IPS-20b (cell line): Measurements from ENCODE around the gene UBE2U.
A peak's percentile ranks its signal among the peaks of the same experiment; 100 is the strongest.
"Not testable (repeated sequence)": the region's sequence is repeated elsewhere in the genome, so short reads cannot be mapped to it uniquely, and the experiment has no call there.

Source experiments
- H3K27ac ChIP-seq: one replicate; pipeline ENCODE4 v1.5.1; 2013; ENCODE audit warnings: low read length
- H3K27me3 ChIP-seq: 2 replicates; pipeline ENCODE4 v1.6.1; 2013; ENCODE audit warnings: mild to moderate bottlenecking, low read length, inconsistent platforms; ENCODE audit not compliant: insufficient read depth
- H3K36me3 ChIP-seq: 2 replicates; pipeline ENCODE4 v1.6.1; 2013; ENCODE audit warnings: low read depth, mild to moderate bottlenecking, inconsistent platforms, low read length, moderate library complexity; ENCODE audit not compliant: insufficient read depth
- H3K4me1 ChIP-seq: 2 replicates; pipeline ENCODE4 v1.6.1; 2013; ENCODE audit warnings: mild to moderate bottlenecking, control low read depth, inconsistent platforms, low read length, moderate library complexity; ENCODE audit not compliant: insufficient read depth
- H3K4me3 ChIP-seq: 2 replicates; pipeline ENCODE4 v1.5.1; 2013; ENCODE audit warnings: mild to moderate bottlenecking, low read length, inconsistent platforms
- H3K9ac ChIP-seq: 2 replicates; pipeline ENCODE4 v1.6.1; 2013; ENCODE audit warnings: low read depth, mild to moderate bottlenecking, inconsistent platforms, low read length, moderate library complexity
- H3K9me3 ChIP-seq: 2 replicates; pipeline ENCODE4 v1.6.1; 2013; ENCODE audit warnings: mild to moderate bottlenecking, low read depth, low read length, inconsistent platforms; ENCODE audit not compliant: insufficient read depth

The UBE2U gene

GRCh38 chr1:64241069-64241468 lies 37.6 kb downstream of the UBE2U start:
- Histone ChIP-seq H3K9me3 (no peaks in the 10 kb centered on the region), H3K27ac (no peak overlapping the region), H3K27me3 (no peaks in the 10 kb centered on the region), H3K9ac (no peak overlapping the region), H3K4me1 (peaks cover 28% of the 10 kb centered on the region), H3K4me3 (no peak overlapping the region), H3K36me3 (no peaks in the 10 kb centered on the region)

DNA sequence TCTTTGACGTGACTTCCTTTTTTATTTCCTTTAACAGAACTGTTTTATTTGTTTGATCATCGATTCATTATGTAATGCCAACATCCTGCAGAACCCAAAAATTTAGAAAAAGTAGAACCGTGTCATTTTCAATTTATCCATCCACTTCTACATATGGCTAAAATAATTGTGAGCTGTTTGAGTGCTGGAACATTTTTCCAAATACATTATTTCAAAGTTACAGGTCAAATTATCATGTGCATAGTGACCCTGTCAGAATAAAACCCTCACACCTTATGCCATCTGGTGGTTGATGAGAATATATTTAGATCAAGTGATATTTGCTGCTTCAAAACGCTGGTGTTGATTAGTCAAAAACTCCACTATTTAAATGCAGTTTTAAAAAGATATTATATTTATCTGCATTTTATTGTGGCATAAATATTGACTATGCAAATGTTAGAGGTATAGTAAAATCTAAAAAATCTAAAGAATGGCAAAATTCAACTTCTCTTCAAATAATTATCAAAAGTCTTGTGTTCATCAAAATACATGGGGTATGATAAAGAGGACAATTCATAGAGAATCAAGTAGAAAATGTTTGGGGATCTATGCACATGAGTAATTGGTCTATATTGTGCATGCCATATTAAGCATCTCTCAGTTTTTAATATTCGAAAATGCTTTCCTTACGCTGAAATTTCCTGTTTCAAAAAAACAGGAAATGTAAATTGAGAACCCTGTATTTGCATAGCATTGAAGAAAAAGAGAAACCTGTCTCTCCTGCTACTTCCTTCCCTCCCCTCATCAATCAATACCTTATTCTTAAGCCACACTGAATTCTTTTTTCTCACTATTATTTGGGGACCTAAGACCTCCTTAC lies 39.7 kb downstream of the UBE2U start:
- Histone ChIP-seq H3K27me3 (no peaks in the 10 kb centered on the region), H3K36me3 (no peaks in the 10 kb centered on the region), H3K9ac (peak overlapping the region; percentile 12; the same call in 1 of the 2 replicates), H3K4me1 (peaks cover 30% of the 10 kb centered on the region), H3K27ac (peak overlapping the region; percentile 46), H3K4me3 (peak overlapping the region; percentile 10; the same call in 1 of the 2 replicates), H3K9me3 (no peaks in the 10 kb centered on the region)

DNA sequence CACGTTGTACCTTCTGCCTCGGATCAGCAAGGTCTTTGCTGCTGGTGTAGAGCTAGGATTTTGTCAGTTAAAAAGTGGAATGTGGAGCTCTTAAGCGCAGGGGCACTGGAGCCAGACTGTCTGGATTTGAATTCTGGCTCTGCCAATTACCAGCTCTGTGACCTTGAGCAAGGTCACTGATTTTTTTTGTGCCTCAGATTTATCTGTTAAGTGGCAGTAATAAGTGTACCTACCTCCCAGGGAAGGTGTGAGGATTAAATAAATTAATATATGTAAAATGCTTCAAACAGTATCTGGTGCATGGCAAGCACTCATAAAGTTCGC lies 40.3 kb downstream of the UBE2U start:
- Histone ChIP-seq H3K4me3 (peak overlapping the region; percentile 10; the same call in 1 of the 2 replicates), H3K4me1 (peaks cover 30% of the 10 kb centered on the region), H3K9ac (peak overlapping the region; percentile 12; the same call in 1 of the 2 replicates)

DNA sequence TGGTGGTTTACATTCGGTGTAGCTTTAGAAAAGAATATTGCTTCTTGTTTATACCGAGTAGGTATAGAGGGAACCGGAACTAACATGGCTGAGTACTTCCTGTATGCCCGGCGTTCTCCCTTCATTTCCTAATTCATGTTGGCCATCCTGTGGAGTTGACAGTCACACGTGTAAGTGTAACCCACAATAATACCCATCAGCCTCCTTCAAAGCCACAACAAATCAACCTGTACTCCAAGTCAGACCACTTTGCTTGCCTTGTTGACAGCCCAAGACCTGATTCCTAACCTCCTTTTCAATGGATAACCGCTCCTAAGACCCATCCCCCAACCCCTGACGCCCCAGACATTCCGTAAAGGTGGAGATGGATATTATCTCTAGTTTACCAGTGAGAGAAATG lies 42.1 kb downstream of the UBE2U start:
- Histone ChIP-seq H3K9ac (peak overlapping the region; percentile 25; the same call in 1 of the 2 replicates), H3K27ac (peak overlapping the region; percentile 34), H3K4me3 (peak overlapping the region; percentile 41; the same call in 1 of the 2 replicates), H3K27me3 (no peaks in the 10 kb centered on the region), H3K36me3 (no peaks in the 10 kb centered on the region), H3K4me1 (peaks cover 30% of the 10 kb centered on the region), H3K9me3 (no peaks in the 10 kb centered on the region)

More for the DNA sequence above, 40.3 kb downstream of the UBE2U start:
- H3K27ac ChIP-seq: peak overlapping the region; percentile 46
- no peaks in the 10 kb centered on the region for H3K27me3 ChIP-seq
- no peaks in the 10 kb centered on the region for H3K9me3 ChIP-seq
- no peaks in the 10 kb centered on the region for H3K36me3 ChIP-seq

- peaks cover 30% of the 10 kb centered on the region for H3K4me1 ChIP-seq
- no peak overlapping the region for H3K4me3 ChIP-seq
- H3K36me3 ChIP-seq: no peaks in the 10 kb centered on the region
- no peak overlapping the region for H3K9ac ChIP-seq
- no peaks in the 10 kb centered on the region for H3K27me3 ChIP-seq
- no peak overlapping the region for H3K27ac ChIP-seq
- no peaks in the 10 kb centered on the region for H3K9me3 ChIP-seq
Measured at GRCh38 chr1:64246294-64246917, 43.0 kb downstream of the UBE2U start.

DNA sequence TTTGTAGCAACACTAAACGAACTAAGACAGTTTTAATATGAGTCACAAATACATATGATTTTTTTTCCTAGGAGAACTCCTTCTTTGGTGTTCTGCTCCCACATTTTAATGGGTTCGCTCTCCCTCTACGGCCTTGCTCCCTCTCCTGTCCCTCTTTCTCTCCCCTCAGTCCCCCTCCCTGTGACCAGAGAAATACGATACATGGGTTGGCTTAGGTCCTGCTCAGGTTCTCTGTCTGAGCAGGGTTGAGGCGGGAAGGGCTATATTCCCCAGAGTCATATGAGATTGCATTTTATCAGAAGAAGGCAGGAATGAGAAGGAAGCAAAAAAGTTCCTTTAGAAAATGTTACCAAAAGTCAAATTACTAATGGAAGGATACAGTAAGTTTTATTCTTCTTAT lies 44.6 kb downstream of the UBE2U start:
- H3K9ac ChIP-seq: no peak overlapping the region
- H3K9me3 ChIP-seq: no peaks in the 10 kb centered on the region
- H3K4me1 ChIP-seq: peaks cover 30% of the 10 kb centered on the region
- H3K27me3 ChIP-seq: no peaks in the 10 kb centered on the region
- H3K4me3 ChIP-seq: no peak overlapping the region
- H3K27ac ChIP-seq: no peak overlapping the region
- no peaks in the 10 kb centered on the region for H3K36me3 ChIP-seq

DNA sequence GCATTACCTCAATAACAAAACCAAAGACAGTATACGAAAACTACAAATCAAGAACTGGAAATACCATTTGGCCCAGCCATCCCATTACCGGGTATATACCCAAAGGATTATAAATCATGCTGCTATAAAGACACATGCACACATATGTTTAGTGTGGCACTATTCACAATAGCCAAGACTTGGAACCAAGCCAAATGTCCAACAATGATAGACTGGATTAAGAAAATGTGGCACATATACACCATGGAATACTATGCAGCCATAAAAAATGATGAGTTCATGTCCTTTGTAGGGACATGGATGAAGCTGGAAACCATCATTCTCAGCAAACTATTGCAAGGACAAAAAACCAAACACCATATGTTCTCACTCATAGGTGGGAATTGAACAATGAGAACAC lies 47.0 kb downstream of the UBE2U start:
- not testable (repeated sequence) for H3K27me3 ChIP-seq, H3K27ac ChIP-seq, H3K9me3 ChIP-seq, H3K4me3 ChIP-seq, H3K36me3 ChIP-seq, H3K4me1 ChIP-seq, H3K9ac ChIP-seq

DNA sequence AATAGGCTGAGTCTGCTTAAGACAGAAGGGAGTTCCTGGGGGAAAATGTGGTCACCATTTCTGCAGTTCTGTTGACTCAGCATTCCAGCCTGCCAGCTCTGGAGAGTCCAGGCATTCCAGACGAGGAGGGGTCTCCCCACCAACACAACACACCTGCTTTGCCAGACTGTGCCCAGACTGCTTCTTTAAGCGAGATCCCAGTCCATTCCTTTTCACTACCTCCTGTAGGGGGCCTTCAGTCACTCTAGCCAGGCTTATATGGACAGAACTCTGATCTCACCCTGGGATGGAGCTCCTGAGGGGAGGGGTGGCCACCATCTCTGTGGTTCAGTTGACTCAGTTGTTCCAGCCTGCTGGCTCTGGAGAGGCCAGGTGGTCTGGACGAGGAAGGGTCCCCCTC lies 48.5 kb downstream of the UBE2U start:
- H3K4me1 ChIP-seq: no peaks in the 10 kb centered on the region; the same call in 1 of the 2 replicates
- H3K27me3 ChIP-seq: no peaks in the 10 kb centered on the region
- no peak overlapping the region for H3K27ac ChIP-seq
- H3K4me3 ChIP-seq: no peak overlapping the region
- H3K9me3 ChIP-seq: no peaks in the 10 kb centered on the region
- no peaks in the 10 kb centered on the region for H3K36me3 ChIP-seq
- no peak overlapping the region for H3K9ac ChIP-seq

- H3K4me1 ChIP-seq, H3K9ac ChIP-seq, H3K4me3 ChIP-seq, H3K36me3 ChIP-seq, H3K9me3 ChIP-seq, H3K27me3 ChIP-seq, H3K27ac ChIP-seq: not testable (repeated sequence)
Measured at GRCh38 chr1:64257233-64257632, 53.8 kb downstream of the UBE2U start.

- not testable (repeated sequence) for H3K9ac ChIP-seq, H3K9me3 ChIP-seq, H3K4me1 ChIP-seq, H3K27me3 ChIP-seq, H3K36me3 ChIP-seq, H3K4me3 ChIP-seq, H3K27ac ChIP-seq
Measured at GRCh38 chr1:64258444-64258843, 55.0 kb downstream of the UBE2U start.

DNA sequence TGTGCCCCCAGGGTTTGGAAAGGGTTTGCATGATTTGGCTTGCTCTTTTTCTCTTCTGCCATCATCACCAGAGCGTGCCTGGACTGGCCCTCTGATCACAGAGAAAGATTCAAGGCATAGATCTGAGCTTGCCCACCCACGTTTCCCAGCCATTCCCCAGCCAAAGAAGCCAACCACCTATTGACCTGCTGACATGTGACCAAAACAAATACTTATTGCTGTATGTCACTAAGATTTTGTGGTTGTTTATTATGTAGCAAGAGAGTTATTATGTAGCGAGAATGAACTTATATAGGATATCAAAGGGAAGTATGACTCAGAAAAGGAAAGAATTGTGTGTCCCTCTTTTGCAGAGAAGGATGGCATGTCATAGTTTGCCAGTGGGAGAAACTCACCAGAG lies 59.9 kb downstream of the UBE2U start:
- H3K4me1 ChIP-seq: no peaks in the 10 kb centered on the region
- no peak overlapping the region for H3K9ac ChIP-seq
- no peak overlapping the region for H3K27ac ChIP-seq
- H3K4me3 ChIP-seq: no peak overlapping the region
- no peaks in the 10 kb centered on the region for H3K9me3 ChIP-seq
- no peaks in the 10 kb centered on the region for H3K36me3 ChIP-seq
- H3K27me3 ChIP-seq: no peaks in the 10 kb centered on the region

GRCh38 chr1:64263856-64264255 lies 60.4 kb downstream of the UBE2U start:
- no peak overlapping the region for H3K4me3 ChIP-seq
- no peaks in the 10 kb centered on the region for H3K9me3 ChIP-seq
- no peaks in the 10 kb centered on the region for H3K27me3 ChIP-seq
- H3K27ac ChIP-seq: no peak overlapping the region
- no peaks in the 10 kb centered on the region for H3K36me3 ChIP-seq
- no peak overlapping the region for H3K9ac ChIP-seq
- H3K4me1 ChIP-seq: no peaks in the 10 kb centered on the region
